H1 (cell line): ENCODE measurements around the gene GALNT2. TPM values are rescaled to one million over a fixed set of nuclear protein-coding genes. Genes with fewer than 3 reads are reported as not detected.

Experiments
- CTCF ChIA-PET: fragments of 300-600 bp; sonication (Branson Sonifier 250); formaldehyde crosslinking; loops from one replicate; lab custom pipeline; 2021; ENCODE audit not compliant: partially characterized antibody; lab: Charles Lee
- POLR2A ChIA-PET: fragments of 300-600 bp; sonication (Branson Sonifier 250); formaldehyde crosslinking; loops from one replicate; lab custom pipeline; 2021; ENCODE audit warnings: inconsistent platforms; ENCODE audit not compliant: partially characterized antibody; lab: Charles Lee
- DNase-seq, 2 experiments: peaks; one replicate each; pipeline versions ENCODE4 v3.0.0 to v3.0.0-alpha.2; 2010 to 2022; ENCODE audit warnings: low spot score in 2 of 2, low read depth in 1 of 2, mixed read lengths in 1 of 2
- FAIRE-seq: peaks from 2 replicates; lab custom pipeline; 2011; peaks lifted over from hg19 to GRCh38; lab: Jason Lieb, UNC
- H2AFZ ChIP-seq: 2 replicates; pipeline ENCODE4 v1.8.1; 2012; ENCODE audit warnings: low read length, inconsistent platforms
- H2AK5ac ChIP-seq: 2 replicates; pipeline ENCODE4 v1.6.1; 2013; ENCODE audit warnings: low read depth, low read length
- H2BK120ac ChIP-seq: replicated peaks from 2 replicates; pipeline ENCODE3; 2013; ENCODE audit warnings: low read depth, low read length, inconsistent platforms
- H2BK12ac ChIP-seq: 2 replicates; pipeline ENCODE4 v1.6.1; 2013; ENCODE audit warnings: low read depth, low read length
- H2BK15ac ChIP-seq: 2 replicates; pipeline ENCODE4 v1.6.1; 2013; ENCODE audit warnings: low read length
- H2BK20ac ChIP-seq: 2 replicates; pipeline ENCODE4 v1.6.1; 2013; ENCODE audit warnings: low read length
- H2BK5ac ChIP-seq: 2 replicates; pipeline ENCODE4 v1.6.1; 2013; ENCODE audit warnings: low read depth, low read length
- H3K14ac ChIP-seq: 2 replicates; pipeline ENCODE4 v1.6.1; 2013; ENCODE audit warnings: inconsistent platforms; ENCODE audit not compliant: insufficient read length
- H3K18ac ChIP-seq: 2 replicates; pipeline ENCODE4 v1.6.1; 2013; ENCODE audit warnings: low read length; ENCODE audit errors: extremely low read depth
- H3K23ac ChIP-seq: 2 replicates; pipeline ENCODE4 v1.6.1; 2013; ENCODE audit warnings: inconsistent platforms; ENCODE audit not compliant: insufficient read length
- H3K23me2 ChIP-seq: 2 replicates; pipeline ENCODE4 v1.6.1; 2013; ENCODE audit warnings: low read depth, low read length
- H3K27ac ChIP-seq: 2 replicates; pipeline ENCODE4 v1.6.1; 2011; ENCODE audit warnings: low read depth, low read length, inconsistent platforms
- H3K27me3 ChIP-seq, 4 experiments: replicated peaks in 1 of 4; 1 replicate in 1 of 4; 2 replicates in 3 of 4; pipeline versions ENCODE4 v1.6.1 to v1.8.1; 2011 to 2013; ENCODE audit warnings: low read length in 3 of 4, mild to moderate bottlenecking in 3 of 4, inconsistent platforms in 2 of 4, mixed read lengths in 2 of 4, moderate library complexity in 1 of 4; ENCODE audit not compliant: control insufficient read depth in 3 of 4, insufficient read depth in 3 of 4; ENCODE audit errors: extremely low read depth in 1 of 4
- H3K36me3 ChIP-seq, 4 experiments: 2 replicates each; pipeline versions ENCODE4 v1.6.1 to v1.8.1; 2011 to 2013; ENCODE audit warnings: mild to moderate bottlenecking in 4 of 4, low read length in 3 of 4, moderate library complexity in 2 of 4, control low read depth in 1 of 4, inconsistent platforms in 1 of 4; ENCODE audit not compliant: insufficient read depth in 4 of 4, control insufficient read depth in 2 of 4
- H3K4ac ChIP-seq: replicated peaks from 2 replicates; pipeline ENCODE3; 2013; ENCODE audit warnings: low read length, low read depth, mixed read lengths, inconsistent platforms; ENCODE audit not compliant: insufficient read length
- H3K4me1 ChIP-seq, 4 experiments: replicated peaks in 1 of 4; 1 replicate in 1 of 4; 2 replicates in 3 of 4; pipeline versions ENCODE4 v1.6.1 to v1.8.1; 2011 to 2013; ENCODE audit warnings: low read length in 3 of 4, inconsistent platforms in 2 of 4, mixed read lengths in 1 of 4; ENCODE audit not compliant: insufficient read depth in 4 of 4, control insufficient read depth in 3 of 4
- H3K4me2 ChIP-seq, 2 experiments: 2 replicates each; pipeline versions ENCODE4 v1.6.1 to v1.8.1; 2011 to 2013; ENCODE audit warnings: low read depth in 2 of 2, low read length in 2 of 2, control low read depth in 1 of 2, inconsistent platforms in 1 of 2, mild to moderate bottlenecking in 1 of 2; ENCODE audit not compliant: insufficient read depth in 1 of 2
- H3K4me3 ChIP-seq, 4 experiments: fragments of 200-600, 300-600 bp in 1 of 4; sonication (generic), shearing (Covaris generic), sonication (Bioruptor Twin) in 1 of 4; 2 replicates each; pipeline versions ENCODE4 v1.5.1 to v1.8.1; 2011 to 2016; ENCODE audit warnings: low read length in 4 of 4, low read depth in 3 of 4, control low read depth in 2 of 4, inconsistent platforms in 2 of 4, mild to moderate bottlenecking in 2 of 4, mixed read lengths in 1 of 4, moderate library complexity in 1 of 4; ENCODE audit not compliant: insufficient read depth in 2 of 4; ENCODE audit errors: extremely low read depth in 1 of 4
- H3K56ac ChIP-seq: replicated peaks from 2 replicates; pipeline ENCODE3; 2013; ENCODE audit warnings: low read depth, mild to moderate bottlenecking, mixed read lengths, low read length, inconsistent platforms; ENCODE audit not compliant: insufficient read length
- H3K79me1 ChIP-seq: 2 replicates; pipeline ENCODE4 v1.6.1; 2013; ENCODE audit warnings: low read depth, low read length, control low read depth
- H3K79me2 ChIP-seq, 2 experiments: 2 replicates each; pipeline versions ENCODE4 v1.6.1 to v1.8.1; 2012 to 2013; ENCODE audit warnings: low read length in 2 of 2, mild to moderate bottlenecking in 2 of 2, inconsistent platforms in 1 of 2; ENCODE audit not compliant: insufficient read depth in 2 of 2, control insufficient read depth in 1 of 2
- H3K9ac ChIP-seq, 4 experiments: replicated peaks in 1 of 4; 1 replicate in 1 of 4; 2 replicates in 3 of 4; pipeline versions ENCODE4 v1.6.1 to v1.8.1; 2011 to 2013; ENCODE audit warnings: low read depth in 3 of 4, low read length in 3 of 4, control low read depth in 2 of 4, mild to moderate bottlenecking in 2 of 4, moderate library complexity in 2 of 4, inconsistent platforms in 1 of 4; ENCODE audit errors: extremely low read depth in 1 of 4
- H3K9me3 ChIP-seq, 2 experiments: 2 replicates each; pipeline versions ENCODE4 v1.6.1 to v1.8.1; 2012 to 2013; ENCODE audit warnings: mild to moderate bottlenecking in 2 of 2, moderate library complexity in 2 of 2, control low read depth in 1 of 2, inconsistent platforms in 1 of 2, low read depth in 1 of 2, low read length in 1 of 2, mixed read lengths in 1 of 2; ENCODE audit not compliant: insufficient read depth in 2 of 2
- H4K20me1 ChIP-seq, 2 experiments: replicated peaks in 1 of 2; 2 replicates each; pipeline versions ENCODE3 to v1.8.1; 2011 to 2013; ENCODE audit warnings: inconsistent platforms in 2 of 2, low read length in 2 of 2, mild to moderate bottlenecking in 1 of 2; ENCODE audit not compliant: insufficient read depth in 2 of 2, control insufficient read depth in 1 of 2
- H4K5ac ChIP-seq: 2 replicates; pipeline ENCODE4 v1.6.1; 2013; ENCODE audit warnings: low read length, low read depth, mixed read lengths, inconsistent platforms; ENCODE audit not compliant: insufficient read length
- H4K8ac ChIP-seq: 2 replicates; pipeline ENCODE4 v1.8.0; 2013; ENCODE audit warnings: mild to moderate bottlenecking, moderate library complexity, low read length, inconsistent platforms; ENCODE audit not compliant: insufficient read depth; ENCODE audit errors: extremely low read depth
- H4K91ac ChIP-seq: replicated peaks from 2 replicates; pipeline ENCODE3; 2013; ENCODE audit warnings: low read length, mixed read lengths, inconsistent platforms; ENCODE audit not compliant: insufficient read length
- CHD1 ChIP-seq: IDR thresholded peaks from 2 replicates; pipeline ENCODE4 v1.6.1; 2012; ENCODE audit warnings: low read depth, low read length, improper control_type of control experiment
- EP300 ChIP-seq, 2 experiments: IDR thresholded peaks; 1 replicate in 1 of 2; 2 replicates in 1 of 2; pipeline ENCODE4 v1.6.1; 2011 to 2012; ENCODE audit warnings: low read depth in 2 of 2, low read length in 2 of 2, mild to moderate bottlenecking in 2 of 2, borderline replicate concordance in 1 of 2, inconsistent platforms in 1 of 2, moderate library complexity in 1 of 2
- WGBS, 2 experiments: shearing (Covaris generic) in 1 of 2; methylation state at CpG; one replicate each; pipeline versions ENCODE4 v1.1.6 to v1.1.7; 2013 to 2015; ENCODE audit warnings: low lambda C conversion rate in 2 of 2, mixed read lengths in 2 of 2, inconsistent platforms in 1 of 2, low coverage in 1 of 2, missing lambda C conversion rate in 1 of 2; ENCODE audit not compliant: insufficient replicate concordance in 2 of 2, insufficient coverage in 1 of 2, insufficient read length in 1 of 2; ENCODE audit errors: extremely low coverage in 1 of 2, missing lambda C conversion rate in 1 of 2; 5-methylcytosine and 5-hydroxymethylcytosine counted together
- polyA plus RNA-seq, 7 experiments: library from polyadenylated mRNA; depleted of rRNA in 3 of 7; stranded (reverse) in 5 of 7; unstranded in 2 of 7; fragments of >200 nt in 5 of 7; fragments of 200-250 nt in 2 of 7; gene quantifications; 1 replicate in 5 of 7; 2 replicates in 1 of 7; 4 replicates in 1 of 7; pipeline versions ENCODE4 v1.2.1 to v1.2.3, GENCODE V29; 2011 to 2013; ENCODE audit warnings: missing spikeins in 2 of 7, mixed read lengths in 2 of 7
- total RNA-seq: library from RNA; stranded (reverse); fragmentation: NEBNext Ultra II Directional; extraction: Animal tissue kit (Norgen Biotek cat#: 25700); gene quantifications from 2 replicates; pipeline ENCODE4 v1.2.1, GENCODE V29; 2021
- TF ChIP-seq, protein P1 (sequence below): IDR thresholded peaks from 2 replicates; pipeline ENCODE4 v1.6.1; 2012; ENCODE audit warnings: low read length, inconsistent platforms

GALNT2 gene
- total and polyA plus RNA-seq, 2 of the 8 experiments (the other 6 are each of a cell fraction or from before 2014, with no cell fraction given), result 34.5 to 75.3 TPM

- Histone ChIP-seq H4K20me1 (no peaks in the 10 kb centered on the region), H3K23ac (no peak overlapping the region), H4K91ac (no peak overlapping the region), H3K4me2 (no peak overlapping the region), H3K14ac (no peak overlapping the region), H3K27me3 (no peaks in the 10 kb centered on the region), H3K9me3 (no peaks in the 10 kb centered on the region), H3K56ac (no peak overlapping the region), H3K36me3 (peaks cover 0 to 3% (median 0%) of the 10 kb centered on the region in 4 experiments; a peak in 3 of 8 replicates), H2AK5ac (no peak overlapping the region), H2BK12ac (no peak overlapping the region), H4K5ac (no peak overlapping the region), H3K79me1 (peaks cover 2% of the 10 kb centered on the region; the same call in 1 of the 2 replicates), H3K18ac (no peak overlapping the region), H2BK15ac (no peak overlapping the region), H2BK5ac (no peak overlapping the region; the same call in 1 of the 2 replicates), H3K23me2 (no peaks in the 10 kb centered on the region), H3K4me1 (peaks cover 6 to 21% (median 14%) of the 10 kb centered on the region in 4 experiments), H4K8ac (no peak overlapping the region), H3K79me2 (0 out of 4 replicates have a peak, but pooled peaks cover 0 to 3% of the 10 kb centered on the region in 2 experiments), H3K4me3 (no peak overlapping the region), H3K27ac (no peak overlapping the region), H3K4ac (peak overlapping the region; percentile 36), H3K9ac (no peak overlapping the region), H2BK120ac (no peak overlapping the region), H2BK20ac (no peak overlapping the region), H2AFZ (no peak overlapping the region)
- no peak for TF ChIP-seq CHD1
- TF ChIP-seq, protein P1, sequence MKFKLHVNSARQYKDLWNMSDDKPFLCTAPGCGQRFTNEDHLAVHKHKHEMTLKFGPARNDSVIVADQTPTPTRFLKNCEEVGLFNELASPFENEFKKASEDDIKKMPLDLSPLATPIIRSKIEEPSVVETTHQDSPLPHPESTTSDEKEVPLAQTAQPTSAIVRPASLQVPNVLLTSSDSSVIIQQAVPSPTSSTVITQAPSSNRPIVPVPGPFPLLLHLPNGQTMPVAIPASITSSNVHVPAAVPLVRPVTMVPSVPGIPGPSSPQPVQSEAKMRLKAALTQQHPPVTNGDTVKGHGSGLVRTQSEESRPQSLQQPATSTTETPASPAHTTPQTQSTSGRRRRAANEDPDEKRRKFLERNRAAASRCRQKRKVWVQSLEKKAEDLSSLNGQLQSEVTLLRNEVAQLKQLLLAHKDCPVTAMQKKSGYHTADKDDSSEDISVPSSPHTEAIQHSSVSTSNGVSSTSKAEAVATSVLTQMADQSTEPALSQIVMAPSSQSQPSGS, result no peak
- TF ChIP-seq EP300 (IDR thresholded peaks at IDR 0.05; ENCODE audit: borderline replicate concordance in 1 of 2, low read depth in 2 of 2, low read length in 2 of 2), result no peak
- FAIRE-seq (no peak), DNase-seq (no peak)
- 95% methylated on average over 4 of the region's 4 CpGs; no CpG with 5 or more reads in 1 of the 2 experiments for WGBS, 2 experiments
- CTCF ChIA-PET, result no interaction called here
- POLR2A ChIA-PET, result no interaction called here
Observed at GRCh38 chr1:230254265-230254664, 187.2 kb downstream of the GALNT2 start.
